K562 (cell line): Measurements from ENCODE around the gene RAD21L1. TPM values are rescaled to one million over a fixed set of nuclear protein-coding genes. Genes with fewer than 3 reads are reported as not detected.

ENCODE experiments used
- HDAC6 ChIP-seq: IDR thresholded peaks from 2 replicates; pipeline ENCODE4 v1.6.1; 2012; ENCODE audit warnings: low read depth, mild to moderate bottlenecking, control low read depth, inconsistent platforms, low read length, moderate library complexity
- HLTF ChIP-seq: fragments of 450-650 bp; IDR thresholded peaks from 2 replicates; pipeline ENCODE4 v1.6.1; 2016
- HNRNPK ChIP-seq: fragments of 200-400 bp; formaldehyde crosslinking; IDR thresholded peaks from one replicate; pipeline ENCODE4 v1.6.1; 2018; ENCODE audit warnings: mild to moderate bottlenecking, low read depth, low read length; ENCODE audit not compliant: poor library complexity, severe bottlenecking
- IRF9 ChIP-seq: fragments of 450-650 bp; IDR thresholded peaks from 2 replicates; pipeline ENCODE4 v1.6.1; 2016; ENCODE audit warnings: missing biosample characterization, missing genetic modification characterization
- KDM1A ChIP-seq, 2 experiments: fragments of 450-650 bp; IDR thresholded peaks; 2 replicates each; pipeline ENCODE4 v1.6.1; 2016; ENCODE audit warnings: mild to moderate bottlenecking in 2 of 2
- KLF16 ChIP-seq: IDR thresholded peaks from 2 replicates; pipeline ENCODE4 v1.6.1; 2016; ENCODE audit warnings: antibody characterized with exemption
- NR4A1 ChIP-seq, 2 experiments: fragments of 250-450 bp in 1 of 2; fragments of 450-650 bp in 1 of 2; sonication (Bioruptor Pico) in 1 of 2; IDR thresholded peaks; 2 replicates each; pipeline versions ENCODE4 v1.4.0 to v1.6.1; 2016 to 2020; ENCODE audit warnings: mild to moderate bottlenecking in 2 of 2, missing compliant biosample characterization in 1 of 2, missing genetic modification characterization in 1 of 2, moderate library complexity in 1 of 2
- REST ChIP-seq, 2 experiments: fragments of 450-650 bp; formaldehyde crosslinking in 1 of 2; IDR thresholded peaks; 2 replicates each; pipeline versions ENCODE4 v1.4.0 to v1.6.1; 2014 to 2020; ENCODE audit warnings: mild to moderate bottlenecking in 2 of 2, borderline replicate concordance in 1 of 2, low read depth in 1 of 2
- TCF15 ChIP-seq: fragments of 250-450 bp; sonication (Bioruptor Pico); IDR thresholded peaks from 2 replicates; pipeline ENCODE4 v1.8.0; 2022; ENCODE audit warnings: moderate library complexity, mild to moderate bottlenecking, inconsistent platforms
- TCFL5 ChIP-seq: fragments of 250-450 bp; sonication (Bioruptor Pico); conservative IDR thresholded peaks from 2 replicates; pipeline ENCODE4 v1.6.1; 2021; ENCODE audit warnings: mild to moderate bottlenecking, moderate library complexity, matching md5 sums
- YY1 ChIP-seq, 3 experiments: IDR thresholded peaks; 2 replicates each; pipeline ENCODE4 v1.6.1; 2011; ENCODE audit warnings: low read length in 2 of 3, mild to moderate bottlenecking in 2 of 3, moderate library complexity in 2 of 3, borderline replicate concordance in 1 of 3, control low read depth in 1 of 3, low read depth in 1 of 3; ENCODE audit not compliant: insufficient read depth in 3 of 3, insufficient replicate concordance in 2 of 3, control insufficient read depth in 1 of 3, insufficient read length in 1 of 3; ENCODE audit errors: extremely low read depth in 1 of 3
- ZBTB9 ChIP-seq: fragments of 450-650 bp; formaldehyde crosslinking; IDR thresholded peaks from 2 replicates; pipeline ENCODE4 v1.4.0; 2020; ENCODE audit warnings: mild to moderate bottlenecking, moderate library complexity
- ZNF583 ChIP-seq: fragments of 250-450 bp; sonication (Bioruptor Pico); IDR thresholded peaks from 2 replicates; pipeline ENCODE4 v1.4.0; 2020
- ZNF740 ChIP-seq, 3 experiments: fragments of 200-800 bp in 1 of 3; sonication (Bioruptor generic) in 1 of 3; sonication (generic) in 1 of 3; formaldehyde crosslinking in 1 of 3; IDR thresholded peaks; 2 replicates each; pipeline versions ENCODE4 v1.6.1 to v1.8.0; 2016 to 2022; ENCODE audit warnings: mild to moderate bottlenecking in 2 of 3, missing compliant biosample characterization in 2 of 3, missing genetic modification characterization in 2 of 3, missing genetic modification reagents in 1 of 3
- polyA plus RNA-seq, 8 experiments: library from polyadenylated mRNA; depleted of rRNA in 4 of 8; stranded (reverse) in 5 of 8; unstranded in 3 of 8; fragments of >200 nt; fragmentation: Nextera tagmentation in 2 of 8; fragmentation: Illumina TruSeq in 1 of 8; extraction: Ambion mirVana in 2 of 8; extraction: Trizol in 1 of 8; gene quantifications; 2 replicates each; pipeline versions ENCODE4 v1.2.1 to v1.2.3, GENCODE V29; 2011 to 2014; ENCODE audit warnings: inconsistent platforms in 1 of 8, missing spikeins in 1 of 8
- total RNA-seq, 7 experiments: library from RNA; depleted of rRNA in 6 of 7; stranded (reverse); fragments of >200 nt in 6 of 7; fragmentation: Illumina TruSeq in 2 of 7; extraction: Trizol in 2 of 7; gene quantifications; 2 replicates each; pipeline versions ENCODE4 v1.2.1 to v1.2.3, GENCODE V29; 2011 to 2021; ENCODE audit warnings: low replicate concordance in 1 of 7

RAD21L1 gene
- total and polyA plus RNA-seq, 9 of the 15 experiments (the other 6 are each of a cell fraction or from before 2014, with no cell fraction given): 0.17 to 1.7 (median 0.45) TPM; not detected in 1

- TF ChIP-seq ZBTB9 (CRISPR knock-in tag) (0 out of 2 replicates have a peak, but pooled peaks have one; percentile 25), IRF9 (tag) (peak; percentile 36; the same call in 1 of the 2 replicates), REST (IDR thresholded peaks at IDR 0.05; ENCODE audit: borderline replicate concordance) (no peak), REST (CRISPR knock-in tag; IDR thresholded peaks at IDR 0.05; ENCODE audit: low read depth) (no peak), HDAC6 (no peak), ZNF740 (CRISPR knock-in tag; IDR thresholded peaks at IDR 0.05) (no peak), ZNF740 (tag; IDR thresholded peaks at IDR 0.05) (peak in 1 of 2 experiments; percentile 76; a peak in 1 of 4 replicates), YY1 (IDR thresholded peaks at IDR 0.05; ENCODE audit: borderline replicate concordance in 1 of 3, control insufficient read depth in 1 of 3, extremely low read depth in 1 of 3, insufficient read depth in 3 of 3, insufficient read length in 1 of 3, insufficient replicate concordance in 2 of 3, low read depth in 1 of 3, low read length in 2 of 3) (no peak), ZNF583 (CRISPR knock-in tag) (peak; percentile 75; the same call in 1 of the 2 replicates), KLF16 (no peak), HLTF (no peak), TCFL5 (CRISPR knock-in tag) (0 out of 2 replicates have a peak, but pooled peaks have one; percentile 30), HNRNPK (no peak), KDM1A (IDR thresholded peaks at IDR 0.05) (no peak), NR4A1 (CRISPR knock-in tag; IDR thresholded peaks at IDR 0.05) (no peak), NR4A1 (tag; IDR thresholded peaks at IDR 0.05) (peak; percentile 94), TCF15 (CRISPR knock-in tag) (0 out of 2 replicates have a peak, but pooled peaks have one; percentile 66)
Measured at GRCh38 chr20:1214838-1215261, 11.0 kb upstream of the RAD21L1 start (continued).
